SK-N-MC (cell line): ENCODE measurements around the gene GDPD5.

Experiments used
- EZH2 ChIP-seq: fragments of 200-600 bp; sonication (generic); IDR thresholded peaks from one replicate; pipeline ENCODE4 v1.6.1; 2017; ENCODE audit warnings: antibody characterized with exemption
- FOXP2 ChIP-seq: optimal IDR thresholded peaks from 2 replicates; pipeline ENCODE3; 2011; ENCODE audit warnings: mild to moderate bottlenecking, moderate library complexity; ENCODE audit not compliant: insufficient read depth; ENCODE audit errors: extremely low read length, control extremely low read depth
- POLR2AphosphoS5 ChIP-seq: IDR thresholded peaks from 2 replicates; pipeline ENCODE4 v1.6.1; 2012; ENCODE audit warnings: mild to moderate bottlenecking, low read depth, low read length, borderline replicate concordance

DNA sequence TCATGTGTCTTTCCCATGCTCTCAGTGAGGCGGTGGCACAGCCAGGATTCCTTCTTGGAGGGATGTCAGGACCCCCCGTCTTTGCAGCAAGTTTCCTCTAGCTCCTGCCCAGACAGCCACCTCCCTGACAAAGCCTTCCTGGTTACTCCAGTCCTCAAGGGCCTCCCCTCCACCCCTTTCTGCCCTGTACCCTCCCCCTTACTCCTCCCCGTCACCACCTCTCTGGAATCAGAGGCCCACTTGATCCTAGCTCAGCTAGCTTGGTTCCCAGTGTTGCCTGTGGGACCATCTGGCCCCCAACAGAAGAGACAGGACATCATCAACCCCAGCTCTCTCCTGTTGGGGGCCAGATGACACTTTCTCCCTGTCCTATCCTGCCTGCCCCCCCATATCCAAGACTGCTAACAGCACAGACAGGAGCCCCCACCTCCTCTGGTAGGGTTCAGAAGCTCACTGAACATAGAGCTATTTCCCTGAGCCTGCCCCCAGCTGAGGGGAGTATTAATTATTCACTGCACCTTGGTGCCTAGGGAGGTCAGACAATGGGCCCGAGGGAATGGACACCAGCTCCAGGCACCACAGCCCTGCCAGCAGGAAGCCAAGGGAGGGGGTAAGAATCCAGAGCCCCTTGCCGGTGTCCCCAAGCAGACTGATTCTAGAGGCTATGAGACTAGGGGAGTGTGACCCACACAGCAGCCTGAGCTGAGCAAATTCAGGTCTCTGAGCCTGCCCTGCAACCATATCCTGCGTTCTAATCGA, 3.3 kb downstream of the GDPD5 start:
- TF ChIP-seq EZH2, result no peak
- no peak for TF ChIP-seq POLR2AphosphoS5
- no peak for TF ChIP-seq FOXP2
